ENCODE data around the gene TMTC4. TPM values are rescaled to one million over a fixed set of nuclear protein-coding genes. Genes with fewer than 3 reads are reported as not detected.
"Not testable (repeated sequence)": the region's sequence is repeated elsewhere in the genome, so short reads cannot be mapped to it uniquely, and the experiment has no call there.

TMTC4 gene
- total RNA-seq (2012; rRNA removed), result 7.2 and 9.9 TPM in 2 replicates

GRCh38 chr13:100674572-100674871 lies at the start of gene TMTC4:
TMTC4 (minus strand) TSS chr13:100674795; CDS start chr13:100670362, 4,433 bp downstream.
- H3K4me2 ChIP-seq (ENCODE audit: low read length), result peak within 1 kb of the TSS; percentile 97
- H3K4me1 ChIP-seq (ENCODE audit: control insufficient read depth, insufficient read depth, low read length), result peaks cover 13% of the 10 kb centered on the region
- no peaks in the 10 kb centered on the region for H3K36me3 ChIP-seq (ENCODE audit: insufficient read depth, low read length)
- no peaks in the 10 kb centered on the region for H3K27me3 ChIP-seq (ENCODE audit: control insufficient read depth, insufficient read depth, low read length)
- no peaks in the 10 kb centered on the region for H3K9me3 ChIP-seq (replicated peaks; ENCODE audit: low read length)
- H3K9ac ChIP-seq (ENCODE audit: low read depth, low read length), result peak within 1 kb of the TSS; percentile 77
- H3K4me3 ChIP-seq (ENCODE audit: low read length), result peak within 1 kb of the TSS; percentile 81

- Histone ChIP-seq H3K4me2 (ENCODE audit: low read length) (no peak overlapping the region), H3K4me3 (ENCODE audit: low read length) (no peak overlapping the region), H3K27me3 (ENCODE audit: control insufficient read depth, insufficient read depth, low read length) (peaks cover 19% of the 10 kb centered on the region), H3K36me3 (ENCODE audit: insufficient read depth, low read length) (no peaks in the 10 kb centered on the region), H3K9me3 (replicated peaks; ENCODE audit: low read length) (no peaks in the 10 kb centered on the region), H3K4me1 (ENCODE audit: control insufficient read depth, insufficient read depth, low read length) (no peaks in the 10 kb centered on the region), H3K9ac (ENCODE audit: low read depth, low read length) (no peak overlapping the region)
These were observed 47.9 kb upstream of the TMTC4 start for GRCh38 chr13:100722517-100722916.

DNA sequence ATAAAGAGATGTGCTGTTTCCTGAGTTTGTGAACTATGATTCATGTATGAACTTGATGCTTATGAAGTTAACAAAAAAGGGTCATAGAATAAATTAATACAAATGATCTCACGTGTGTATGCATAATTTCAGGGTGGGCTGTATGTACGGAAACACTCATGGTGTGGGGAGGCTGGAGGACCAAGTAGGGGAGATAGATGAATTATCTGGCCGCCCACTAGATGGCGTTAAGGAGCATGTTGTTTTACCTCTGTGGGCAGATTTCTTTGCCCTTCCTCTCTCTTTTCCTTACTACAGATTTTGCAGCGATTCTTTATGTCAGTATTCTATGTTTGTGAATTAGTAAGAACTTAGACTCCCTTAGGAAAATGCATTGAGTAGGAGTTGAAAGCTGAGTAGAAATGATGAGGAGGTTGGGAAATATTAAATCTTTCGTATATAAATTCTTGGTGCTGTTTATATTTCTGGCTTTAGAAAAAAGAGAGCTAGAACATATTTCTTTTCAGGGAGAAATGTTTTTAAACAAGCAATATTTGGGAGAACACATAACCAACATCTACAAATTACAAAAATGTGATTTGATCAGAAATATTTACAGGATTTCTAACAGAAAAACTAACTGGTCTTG lies 47.4 kb upstream of the TMTC4 start:
- Histone ChIP-seq H3K9ac (ENCODE audit: low read depth, low read length) (no peak overlapping the region), H3K4me2 (ENCODE audit: low read length) (no peak overlapping the region), H3K4me1 (ENCODE audit: control insufficient read depth, insufficient read depth, low read length) (no peaks in the 10 kb centered on the region), H3K36me3 (ENCODE audit: insufficient read depth, low read length) (no peaks in the 10 kb centered on the region), H3K27me3 (ENCODE audit: control insufficient read depth, insufficient read depth, low read length) (peaks cover 24% of the 10 kb centered on the region), H3K4me3 (ENCODE audit: low read length) (no peak overlapping the region), H3K9me3 (replicated peaks; ENCODE audit: low read length) (no peaks in the 10 kb centered on the region)

DNA sequence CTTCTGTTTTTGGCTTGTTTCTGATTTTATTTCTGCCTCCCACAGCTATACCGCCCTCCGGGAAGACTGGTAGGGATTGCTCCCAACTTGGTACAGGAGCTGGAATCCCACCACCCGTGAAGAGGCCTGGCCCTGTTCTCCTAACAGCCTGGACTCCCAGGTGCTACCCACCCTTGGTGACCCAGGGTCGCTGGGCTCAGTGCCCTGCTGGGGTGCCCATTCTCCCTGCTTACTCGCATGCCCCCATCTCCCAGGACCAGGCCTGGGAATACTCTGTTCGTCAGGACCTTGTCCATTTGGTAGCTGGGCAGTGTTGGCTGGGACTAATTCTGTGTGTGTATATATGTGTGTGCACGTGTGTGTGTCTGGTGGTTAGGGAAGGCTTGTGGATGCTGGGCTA lies 41.0 kb upstream of the TMTC4 start:
- Histone ChIP-seq H3K27me3 (ENCODE audit: control insufficient read depth, insufficient read depth, low read length) (peaks cover 14% of the 10 kb centered on the region), H3K9me3 (replicated peaks; ENCODE audit: low read length) (no peaks in the 10 kb centered on the region)

GRCh38 chr13:100714478-100714877 lies 39.9 kb upstream of the TMTC4 start:
- no peak overlapping the region for H3K4me2 ChIP-seq (ENCODE audit: low read length)
- no peaks in the 10 kb centered on the region for H3K9me3 ChIP-seq (replicated peaks; ENCODE audit: low read length)

More for the DNA sequence above, 41.0 kb upstream of the TMTC4 start:
- Histone ChIP-seq H3K4me3 (ENCODE audit: low read length) (no peak overlapping the region), H3K9ac (ENCODE audit: low read depth, low read length) (no peak overlapping the region), H3K36me3 (ENCODE audit: insufficient read depth, low read length) (no peaks in the 10 kb centered on the region), H3K4me2 (ENCODE audit: low read length) (no peak overlapping the region), H3K4me1 (ENCODE audit: control insufficient read depth, insufficient read depth, low read length) (no peaks in the 10 kb centered on the region)

DNA sequence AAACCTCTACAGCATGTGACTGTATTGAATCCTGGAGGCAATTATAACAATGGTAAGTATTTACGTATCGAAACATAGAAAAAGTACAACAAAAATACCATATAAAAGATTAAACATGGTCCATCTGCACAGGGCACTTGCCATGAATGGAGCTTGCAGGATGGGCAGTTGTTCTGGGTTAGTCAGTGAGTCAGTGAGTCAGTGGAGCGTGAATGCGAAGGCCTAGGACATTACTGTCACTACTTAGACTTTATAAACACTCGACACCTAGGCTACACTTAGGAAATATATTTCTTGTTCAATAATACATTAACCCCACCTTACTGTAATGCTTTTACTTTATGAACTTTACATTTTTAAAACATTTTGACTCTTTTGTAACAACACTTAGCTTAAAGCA lies 35.6 kb upstream of the TMTC4 start:
- Histone ChIP-seq H3K36me3 (ENCODE audit: insufficient read depth, low read length) (no peaks in the 10 kb centered on the region), H3K9ac (ENCODE audit: low read depth, low read length) (no peak overlapping the region), H3K4me3 (ENCODE audit: low read length) (no peak overlapping the region), H3K4me1 (ENCODE audit: control insufficient read depth, insufficient read depth, low read length) (no peaks in the 10 kb centered on the region), H3K9me3 (replicated peaks; ENCODE audit: low read length) (no peaks in the 10 kb centered on the region), H3K27me3 (ENCODE audit: control insufficient read depth, insufficient read depth, low read length) (peaks cover 10% of the 10 kb centered on the region), H3K4me2 (ENCODE audit: low read length) (no peak overlapping the region)

More at GRCh38 chr13:100714478-100714877, 39.9 kb upstream of the TMTC4 start:
- H3K9ac ChIP-seq (ENCODE audit: low read depth, low read length), result no peak overlapping the region
- H3K36me3 ChIP-seq (ENCODE audit: insufficient read depth, low read length), result no peaks in the 10 kb centered on the region
- no peak overlapping the region for H3K4me3 ChIP-seq (ENCODE audit: low read length)
- H3K4me1 ChIP-seq (ENCODE audit: control insufficient read depth, insufficient read depth, low read length), result no peaks in the 10 kb centered on the region
- H3K27me3 ChIP-seq (ENCODE audit: control insufficient read depth, insufficient read depth, low read length), result peaks cover 11% of the 10 kb centered on the region

DNA sequence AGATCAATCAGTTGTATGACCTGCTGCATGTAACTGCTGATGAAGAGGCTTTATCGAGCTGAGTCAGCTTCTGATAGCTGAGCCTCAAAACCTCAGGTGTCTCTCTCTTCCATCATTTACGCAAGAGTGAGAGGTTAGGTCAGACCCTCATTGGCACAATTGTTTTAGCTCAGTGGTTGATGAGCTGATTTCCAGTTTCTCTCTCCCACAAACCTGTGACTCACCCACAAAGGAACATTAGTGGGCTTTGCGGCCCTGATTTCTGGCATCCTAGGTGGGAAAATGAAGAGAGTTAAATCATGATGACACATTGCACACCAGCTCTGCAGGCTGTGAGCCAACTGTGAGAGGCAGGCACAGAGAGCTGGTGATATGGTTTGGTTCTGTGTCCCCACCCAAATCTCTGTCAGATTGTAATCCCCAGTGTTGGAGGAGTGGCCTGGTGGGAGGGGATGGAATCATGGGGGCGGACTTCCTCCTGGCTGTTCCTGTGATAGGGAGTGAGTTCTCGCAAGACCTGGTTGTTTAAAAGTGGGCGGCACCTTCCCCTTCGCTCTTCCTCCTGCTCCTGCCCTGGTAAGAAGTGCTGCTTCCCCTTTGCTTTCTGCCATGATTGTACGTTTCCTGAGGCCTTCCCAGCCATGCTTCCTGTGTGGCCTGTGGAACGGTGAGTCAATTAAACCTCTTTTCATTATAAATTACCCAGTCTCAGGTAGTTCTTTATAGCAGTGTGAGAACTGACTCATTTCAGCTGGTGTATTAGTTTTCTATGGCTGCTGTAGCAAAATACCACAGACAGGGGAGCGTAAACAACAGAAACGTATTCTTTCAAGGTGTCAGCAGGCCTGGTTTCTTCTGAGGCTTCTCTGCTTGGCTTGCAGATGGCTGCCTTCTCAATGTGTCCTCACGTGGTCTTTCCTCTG lies 33.5 kb upstream of the TMTC4 start:
- Histone ChIP-seq H3K9me3 (replicated peaks; ENCODE audit: low read length) (no peaks in the 10 kb centered on the region), H3K4me3 (ENCODE audit: low read length) (no peak overlapping the region), H3K27me3 (ENCODE audit: control insufficient read depth, insufficient read depth, low read length) (peaks cover 10% of the 10 kb centered on the region), H3K36me3 (ENCODE audit: insufficient read depth, low read length) (no peaks in the 10 kb centered on the region), H3K9ac (ENCODE audit: low read depth, low read length) (no peak overlapping the region), H3K4me2 (ENCODE audit: low read length) (no peak overlapping the region), H3K4me1 (ENCODE audit: control insufficient read depth, insufficient read depth, low read length) (no peaks in the 10 kb centered on the region)

GRCh38 chr13:100698331-100698730 lies 23.7 kb upstream of the TMTC4 start:
- not testable (repeated sequence) for H3K27me3 ChIP-seq (ENCODE audit: control insufficient read depth, insufficient read depth, low read length)

GRCh38 chr13:100695509-100695773 lies 20.8 kb upstream of the TMTC4 start:
- H3K4me1 ChIP-seq (ENCODE audit: control insufficient read depth, insufficient read depth, low read length), result no peaks in the 10 kb centered on the region
- no peak overlapping the region for H3K4me2 ChIP-seq (ENCODE audit: low read length)
- H3K27me3 ChIP-seq (ENCODE audit: control insufficient read depth, insufficient read depth, low read length), result no peaks in the 10 kb centered on the region
- no peak overlapping the region for H3K4me3 ChIP-seq (ENCODE audit: low read length)
- no peaks in the 10 kb centered on the region for H3K9me3 ChIP-seq (replicated peaks; ENCODE audit: low read length)
- H3K9ac ChIP-seq (ENCODE audit: low read depth, low read length), result no peak overlapping the region
- H3K36me3 ChIP-seq (ENCODE audit: insufficient read depth, low read length), result no peaks in the 10 kb centered on the region

More at GRCh38 chr13:100698331-100698730, 23.7 kb upstream of the TMTC4 start:
- not testable (repeated sequence) for H3K9ac ChIP-seq (ENCODE audit: low read depth, low read length); H3K4me3 ChIP-seq (ENCODE audit: low read length); H3K4me1 ChIP-seq (ENCODE audit: control insufficient read depth, insufficient read depth, low read length); H3K4me2 ChIP-seq (ENCODE audit: low read length); H3K9me3 ChIP-seq (replicated peaks; ENCODE audit: low read length); H3K36me3 ChIP-seq (ENCODE audit: insufficient read depth, low read length)

GRCh38 chr13:100694722-100695508 lies 20.3 kb upstream of the TMTC4 start:
- H3K27me3 ChIP-seq (ENCODE audit: control insufficient read depth, insufficient read depth, low read length), result no peaks in the 10 kb centered on the region
- H3K9me3 ChIP-seq (replicated peaks; ENCODE audit: low read length), result no peaks in the 10 kb centered on the region
- no peaks in the 10 kb centered on the region for H3K4me1 ChIP-seq (ENCODE audit: control insufficient read depth, insufficient read depth, low read length)
- no peaks in the 10 kb centered on the region for H3K36me3 ChIP-seq (ENCODE audit: insufficient read depth, low read length)
- no peak overlapping the region for H3K9ac ChIP-seq (ENCODE audit: low read depth, low read length)
- H3K4me3 ChIP-seq (ENCODE audit: low read length), result no peak overlapping the region
- H3K4me2 ChIP-seq (ENCODE audit: low read length), result peak overlapping the region; percentile 3

DNA sequence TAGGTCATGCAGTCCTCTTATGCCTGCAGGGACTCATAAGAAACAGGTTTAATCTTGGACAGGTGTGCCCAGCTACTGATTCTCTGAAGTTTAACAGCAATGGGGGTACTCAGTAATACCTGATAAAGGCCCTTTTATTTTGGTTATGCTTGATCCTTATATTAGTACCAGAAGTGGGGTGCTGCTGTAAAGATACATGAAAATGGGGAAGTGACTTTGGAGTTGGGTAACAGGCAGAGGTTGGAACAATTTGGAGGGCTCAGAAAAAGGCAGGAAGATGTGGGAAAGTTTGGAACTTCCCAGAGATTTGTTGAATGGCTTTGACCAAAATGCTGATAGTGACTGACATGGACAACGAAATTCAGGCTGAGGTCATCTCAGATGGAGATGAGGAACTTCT lies 14.6 kb upstream of the TMTC4 start:
- Histone ChIP-seq H3K9ac (ENCODE audit: low read depth, low read length) (no peak overlapping the region), H3K4me1 (ENCODE audit: control insufficient read depth, insufficient read depth, low read length) (no peaks in the 10 kb centered on the region), H3K36me3 (ENCODE audit: insufficient read depth, low read length) (no peaks in the 10 kb centered on the region), H3K9me3 (replicated peaks; ENCODE audit: low read length) (no peaks in the 10 kb centered on the region), H3K27me3 (ENCODE audit: control insufficient read depth, insufficient read depth, low read length) (peaks cover 4% of the 10 kb centered on the region), H3K4me2 (ENCODE audit: low read length) (no peak overlapping the region), H3K4me3 (ENCODE audit: low read length) (no peak overlapping the region)
